ENCODE measurements around the gene CHD9NB. TPM values are rescaled to one million over a fixed set of nuclear protein-coding genes. Genes with fewer than 3 reads are reported as not detected.
A peak's percentile ranks its signal among the peaks of the same experiment; 100 is the strongest.

Gene CHD9NB
- polyA plus RNA-seq, 1 of the 3 experiments (the other 2 are of a cell fraction): 2.7 TPM

DNA sequence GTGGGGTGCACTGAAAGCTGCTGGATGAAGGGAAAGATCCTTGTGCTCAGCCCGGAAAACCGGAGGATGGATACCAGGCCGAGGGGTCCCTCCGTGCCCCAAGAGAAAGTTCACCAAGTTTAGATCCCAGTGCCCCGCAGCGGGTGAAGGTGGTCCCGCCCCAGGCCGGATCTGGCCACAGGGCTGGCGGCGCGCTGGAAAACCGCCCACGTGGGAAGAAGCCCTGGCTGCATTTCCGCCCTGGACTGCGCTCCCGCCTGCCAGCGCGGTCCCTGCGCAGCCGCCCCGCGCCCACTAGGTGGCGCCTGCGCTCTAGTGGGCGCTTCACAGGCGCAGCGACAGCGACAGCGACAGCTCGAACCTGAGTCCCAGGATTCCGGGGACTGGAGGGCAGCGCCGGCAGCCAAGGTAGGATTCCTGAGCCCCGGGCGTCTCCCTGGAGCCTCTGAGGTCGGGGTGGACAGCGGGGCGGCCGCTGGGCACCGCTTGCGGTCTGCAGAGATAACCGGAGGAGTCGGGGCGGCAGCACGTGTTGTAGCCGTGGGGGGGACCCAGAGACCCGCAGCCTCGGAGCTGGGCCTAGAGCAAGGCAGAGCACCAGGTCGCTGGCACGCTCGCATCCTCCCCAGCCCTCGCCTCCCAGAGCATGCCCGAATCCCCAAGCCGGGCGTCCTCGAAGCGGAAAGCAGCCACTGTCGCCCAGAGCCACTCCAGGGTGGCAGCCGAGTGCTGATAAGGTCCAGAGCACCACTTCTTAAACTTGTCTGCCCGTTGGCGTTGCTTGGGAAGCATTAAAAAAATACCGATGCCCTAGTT, 2.2 kb upstream of the CHD9NB start, which contains the start of gene CHD9:
CHD9 (plus strand) TSS at position 322 of the 816 bp plus-strand sequence. CDS start 101,099 bp downstream, outside the sequence.
- Histone ChIP-seq H3K4me2 (peak within 1 kb of the TSS; percentile 95), H3K9me2 (no peaks in the 10 kb centered on the region), H4K20me1 (ENCODE audit: insufficient read depth) (no peaks in the 10 kb centered on the region), H3K36me3 (replicated peaks in 1 of 2; ENCODE audit: control insufficient read depth in 1 of 2, insufficient read depth in 2 of 2, low read length in 1 of 2) (no peaks in the 10 kb centered on the region), H3K79me2 (ENCODE audit: insufficient read depth) (peaks cover 63% of the 10 kb centered on the region), H3K9ac (peak within 1 kb of the TSS; percentile 76), H3K27me3 (ENCODE audit: insufficient read depth) (no peaks in the 10 kb centered on the region), H3K4me3 (ENCODE audit: low read depth in 2 of 2, low read length in 1 of 2) (peak within 1 kb of the TSS; percentile 57 to 95), H3K4me1 (ENCODE audit: control insufficient read depth in 1 of 2, insufficient read depth in 2 of 2, low read depth in 1 of 2, low read length in 1 of 2) (peaks cover 12 to 14% of the 10 kb centered on the region in 2 experiments; a peak in 2 of 4 replicates), H2AFZ (ENCODE audit: low read depth) (peak within 1 kb of the TSS; percentile 91; the same call in 1 of the 2 replicates), H3K27ac (ENCODE audit: low read depth in 2 of 2, low read length in 1 of 2) (peak within 1 kb of the TSS; percentile 88 to 91), H3F3A (replicated peaks; ENCODE audit: insufficient read depth) (peaks cover 16% of the 10 kb centered on the region), H3K9me3 (no peaks in the 10 kb centered on the region)
- WGBS (ENCODE audit: low lambda C conversion rate): 2% methylated on average over 21 of the region's 62 CpGs
- ChIA-PET CTCF (interaction anchor here (0.6 to 5.2 kb wide), 59 partner anchors 10 to 987 kb away, joined by 3 to 50 read pairs (median 6); no protein-coding TSS in a partner anchor), POLR2A (interaction anchor here (1.0 to 2.1 kb wide), 6 partner anchors 17 to 153 kb away, joined by 4 to 18 read pairs (median 6); no protein-coding TSS in a partner anchor)
- peak; percentile 93 for DNase-seq
- TF ChIP-seq TCF12 (IDR thresholded peaks at IDR 0.05): peak; percentile 8; the same call in 1 of the 2 replicates
- no peak for TF ChIP-seq RCOR1 (IDR thresholded peaks at IDR 0.05; ENCODE audit: low read length)
- peak; percentile 2; the same call in 1 of the 2 replicates for TF ChIP-seq FOSL2 (IDR thresholded peaks at IDR 0.05; ENCODE audit: borderline replicate concordance, low read depth)
- peak; percentile 61 for TF ChIP-seq GABPA (IDR thresholded peaks at IDR 0.05; ENCODE audit: low read depth)
- TF ChIP-seq USF2 (IDR thresholded peaks at IDR 0.05; ENCODE audit: borderline replicate concordance, low read depth, low read length): 0 out of 2 replicates have a peak, but pooled peaks have one; percentile 23
- peak; percentile 11; the same call in 1 of the 2 replicates for TF ChIP-seq RXRA (IDR thresholded peaks at IDR 0.05; ENCODE audit: borderline replicate concordance, low read depth)
- TF ChIP-seq TEAD4 (IDR thresholded peaks at IDR 0.05; ENCODE audit: borderline replicate concordance, insufficient read depth): 0 out of 2 replicates have a peak, but pooled peaks have one; percentile 49
- peak; percentile 41; the same call in 1 of the 2 replicates for TF ChIP-seq POLR2AphosphoS5 (IDR thresholded peaks at IDR 0.05; ENCODE audit: low read depth, low read length)
- no peak for TF ChIP-seq JUND (IDR thresholded peaks at IDR 0.05)
- TF ChIP-seq CTCF (IDR thresholded peaks at IDR 0.05): peak; percentile 92
- TF ChIP-seq ELF1 (IDR thresholded peaks at IDR 0.05): peak; percentile 62
- TF ChIP-seq, protein P1, sequence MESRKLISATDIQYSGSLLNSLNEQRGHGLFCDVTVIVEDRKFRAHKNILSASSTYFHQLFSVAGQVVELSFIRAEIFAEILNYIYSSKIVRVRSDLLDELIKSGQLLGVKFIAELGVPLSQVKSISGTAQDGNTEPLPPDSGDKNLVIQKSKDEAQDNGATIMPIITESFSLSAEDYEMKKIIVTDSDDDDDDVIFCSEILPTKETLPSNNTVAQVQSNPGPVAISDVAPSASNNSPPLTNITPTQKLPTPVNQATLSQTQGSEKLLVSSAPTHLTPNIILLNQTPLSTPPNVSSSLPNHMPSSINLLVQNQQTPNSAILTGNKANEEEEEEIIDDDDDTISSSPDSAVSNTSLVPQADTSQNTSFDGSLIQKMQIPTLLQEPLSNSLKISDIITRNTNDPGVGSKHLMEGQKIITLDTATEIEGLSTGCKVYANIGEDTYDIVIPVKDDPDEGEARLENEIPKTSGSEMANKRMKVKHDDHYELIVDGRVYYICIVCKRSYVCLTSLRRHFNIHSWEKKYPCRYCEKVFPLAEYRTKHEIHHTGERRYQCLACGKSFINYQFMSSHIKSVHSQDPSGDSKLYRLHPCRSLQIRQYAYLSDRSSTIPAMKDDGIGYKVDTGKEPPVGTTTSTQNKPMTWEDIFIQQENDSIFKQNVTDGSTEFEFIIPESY (IDR thresholded peaks at IDR 0.05; ENCODE audit: borderline replicate concordance, low read depth): no peak
- TF ChIP-seq, protein P2, sequence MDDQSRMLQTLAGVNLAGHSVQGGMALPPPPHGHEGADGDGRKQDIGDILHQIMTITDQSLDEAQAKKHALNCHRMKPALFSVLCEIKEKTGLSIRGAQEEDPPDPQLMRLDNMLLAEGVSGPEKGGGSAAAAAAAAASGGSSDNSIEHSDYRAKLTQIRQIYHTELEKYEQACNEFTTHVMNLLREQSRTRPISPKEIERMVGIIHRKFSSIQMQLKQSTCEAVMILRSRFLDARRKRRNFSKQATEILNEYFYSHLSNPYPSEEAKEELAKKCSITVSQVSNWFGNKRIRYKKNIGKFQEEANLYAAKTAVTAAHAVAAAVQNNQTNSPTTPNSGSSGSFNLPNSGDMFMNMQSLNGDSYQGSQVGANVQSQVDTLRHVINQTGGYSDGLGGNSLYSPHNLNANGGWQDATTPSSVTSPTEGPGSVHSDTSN (IDR thresholded peaks at IDR 0.05): no peak
- TF ChIP-seq, protein P3, sequence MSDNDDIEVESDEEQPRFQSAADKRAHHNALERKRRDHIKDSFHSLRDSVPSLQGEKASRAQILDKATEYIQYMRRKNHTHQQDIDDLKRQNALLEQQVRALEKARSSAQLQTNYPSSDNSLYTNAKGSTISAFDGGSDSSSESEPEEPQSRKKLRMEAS (IDR thresholded peaks at IDR 0.05; ENCODE audit: low read depth): peak; percentile 75
- TF ChIP-seq FOXM1 (IDR thresholded peaks at IDR 0.05; ENCODE audit: low read depth): peak; percentile 65; the same call in 1 of the 2 replicates
- TF ChIP-seq EP300 (IDR thresholded peaks at IDR 0.05; ENCODE audit: borderline replicate concordance in 1 of 2, low read depth in 1 of 2, low read length in 1 of 2): no peak; a peak in 1 of 4 replicates
- TF ChIP-seq RAD21 (IDR thresholded peaks at IDR 0.05; ENCODE audit: low read length): peak; percentile 95
- TF ChIP-seq SIN3A (IDR thresholded peaks at IDR 0.05; ENCODE audit: borderline replicate concordance, low read depth, low read length): peak; percentile 92
- no peak; the same call in 1 of the 2 replicates for TF ChIP-seq NFIC (IDR thresholded peaks at IDR 0.05; ENCODE audit: borderline replicate concordance)
- peak; percentile 94 for TF ChIP-seq SMC3 (IDR thresholded peaks at IDR 0.05; ENCODE audit: low read depth, low read length)
- TF ChIP-seq RFX5 (IDR thresholded peaks at IDR 0.05; ENCODE audit: low read length): no peak
- TF ChIP-seq TAF1 (IDR thresholded peaks at IDR 0.05; ENCODE audit: borderline replicate concordance, low read depth, low read length): peak; percentile 35; the same call in 1 of the 2 replicates
- TF ChIP-seq MXI1 (IDR thresholded peaks at IDR 0.05; ENCODE audit: low read depth, low read length): peak; percentile 96
- peak; percentile 68 for TF ChIP-seq NRF1 (IDR thresholded peaks at IDR 0.05; ENCODE audit: low read depth, low read length)
- TF ChIP-seq MEF2A (IDR thresholded peaks at IDR 0.05; ENCODE audit: borderline replicate concordance, low read depth): no peak
- TF ChIP-seq IRF3 (IDR thresholded peaks at IDR 0.05; ENCODE audit: low read depth, low read length): no peak
